ENCODE results near the gene C4orf50.

Gene C4orf50

GRCh38 chr4:5928274-5928673 lies 90.0 kb downstream of the C4orf50 start:
- DNase-seq: no peak
- Histone ChIP-seq H3K9me3 (no peaks in the 10 kb centered on the region), H3K36me3 (no peaks in the 10 kb centered on the region), H3K4me1 (peaks cover 7% of the 10 kb centered on the region), H3K27me3 (no peaks in the 10 kb centered on the region), H3K4me3 (ENCODE audit: low read depth, low read length) (no peak overlapping the region)
- TF ChIP-seq CTCF (IDR thresholded peaks at IDR 0.05; ENCODE audit: low read depth, low read length): no peak

GRCh38 chr4:5927747-5928146 lies 90.5 kb downstream of the C4orf50 start:
- DNase-seq: no peak
- no peaks in the 10 kb centered on the region for H3K27me3 ChIP-seq
- TF ChIP-seq CTCF (IDR thresholded peaks at IDR 0.05; ENCODE audit: low read depth, low read length): no peak
- peaks cover 7% of the 10 kb centered on the region for H3K4me1 ChIP-seq
- H3K36me3 ChIP-seq: no peaks in the 10 kb centered on the region
- no peak overlapping the region for H3K4me3 ChIP-seq (ENCODE audit: low read depth, low read length)
- H3K9me3 ChIP-seq: no peaks in the 10 kb centered on the region

GRCh38 chr4:5927116-5927515 lies 91.1 kb downstream of the C4orf50 start:
- Histone ChIP-seq H3K27me3 (no peaks in the 10 kb centered on the region), H3K4me3 (ENCODE audit: low read depth, low read length) (no peak overlapping the region), H3K9me3 (no peaks in the 10 kb centered on the region), H3K36me3 (no peaks in the 10 kb centered on the region), H3K4me1 (peaks cover 7% of the 10 kb centered on the region)
- no peak for DNase-seq
- TF ChIP-seq CTCF (IDR thresholded peaks at IDR 0.05; ENCODE audit: low read depth, low read length): no peak

GRCh38 chr4:5926598-5926997 lies 91.6 kb downstream of the C4orf50 start:
- Histone ChIP-seq H3K4me1 (peaks cover 7% of the 10 kb centered on the region), H3K4me3 (ENCODE audit: low read depth, low read length) (no peak overlapping the region), H3K27me3 (no peaks in the 10 kb centered on the region), H3K36me3 (no peaks in the 10 kb centered on the region), H3K9me3 (no peaks in the 10 kb centered on the region)
- no peak for TF ChIP-seq CTCF (IDR thresholded peaks at IDR 0.05; ENCODE audit: low read depth, low read length)
- DNase-seq: no peak

GRCh38 chr4:5925419-5926200 lies 92.6 kb downstream of the C4orf50 start:
- H3K36me3 ChIP-seq: no peaks in the 10 kb centered on the region
- H3K4me1 ChIP-seq: peaks cover 7% of the 10 kb centered on the region
- no peaks in the 10 kb centered on the region for H3K9me3 ChIP-seq
- H3K4me3 ChIP-seq (ENCODE audit: low read depth, low read length): no peak overlapping the region
- H3K27me3 ChIP-seq: no peaks in the 10 kb centered on the region
- no peak for TF ChIP-seq CTCF (IDR thresholded peaks at IDR 0.05; ENCODE audit: low read depth, low read length)
- no peak for DNase-seq

GRCh38 chr4:5924461-5925125 lies 93.6 kb downstream of the C4orf50 start:
- Histone ChIP-seq H3K36me3 (no peaks in the 10 kb centered on the region), H3K4me1 (peaks cover 7% of the 10 kb centered on the region), H3K4me3 (ENCODE audit: low read depth, low read length) (no peak overlapping the region), H3K9me3 (no peaks in the 10 kb centered on the region), H3K27me3 (no peaks in the 10 kb centered on the region)
- DNase-seq: no peak
- TF ChIP-seq CTCF (IDR thresholded peaks at IDR 0.05; ENCODE audit: low read depth, low read length): no peak
